DOHH2 (cell line): ENCODE data around the gene LY6G6F.

Source experiments
- H3F3A ChIP-seq: fragments of 200-600 bp; sonication (generic), shearing (Covaris generic); 2 replicates; pipeline ENCODE4 v1.6.0; 2016; ENCODE audit warnings: antibody characterized with exemption, mild to moderate bottlenecking; ENCODE audit not compliant: control insufficient read depth, insufficient read depth
- H3K27ac ChIP-seq: fragments of 200-600 bp; sonication (generic); 2 replicates; pipeline ENCODE4 v1.5.1; 2014; ENCODE audit warnings: low read depth, mild to moderate bottlenecking, low read length, moderate library complexity
- H3K27me3 ChIP-seq: fragments of 200-600 bp; sonication (generic); 2 replicates; pipeline ENCODE4 v1.6.1; 2014; ENCODE audit warnings: mild to moderate bottlenecking, low read length, mixed read lengths; ENCODE audit not compliant: control insufficient read depth
- H3K36me3 ChIP-seq: fragments of 200-600 bp; sonication (generic); 2 replicates; pipeline ENCODE4 v1.6.1; 2014; ENCODE audit warnings: mild to moderate bottlenecking, low read length, moderate library complexity, mixed read lengths; ENCODE audit not compliant: control insufficient read depth
- H3K4me1 ChIP-seq: fragments of 200-600 bp; sonication (generic); 2 replicates; pipeline ENCODE4 v1.6.1; 2014; ENCODE audit warnings: mild to moderate bottlenecking, low read length, mixed read lengths; ENCODE audit not compliant: control insufficient read depth
- H3K4me2 ChIP-seq: fragments of 200-600 bp; sonication (generic); 2 replicates; pipeline ENCODE4 v1.6.0; 2014; ENCODE audit warnings: mild to moderate bottlenecking, low read length, moderate library complexity
- H3K4me3 ChIP-seq: fragments of 200-600 bp; sonication (generic); 2 replicates; pipeline ENCODE4 v1.5.1; 2014; ENCODE audit warnings: mild to moderate bottlenecking, low read length, mixed read lengths
- H3K79me2 ChIP-seq: fragments of 200-600 bp; sonication (generic); 2 replicates; pipeline ENCODE4 v1.6.1; 2014; ENCODE audit warnings: mild to moderate bottlenecking, low read length, mixed read lengths; ENCODE audit not compliant: control insufficient read depth
- H3K9me2 ChIP-seq: fragments of 200-600 bp; sonication (generic); replicated peaks from 2 replicates; pipeline ENCODE4 v1.6.1; 2014; ENCODE audit warnings: mild to moderate bottlenecking, low read length, mixed read lengths; ENCODE audit not compliant: control insufficient read depth
- H3K9me3 ChIP-seq: fragments of 200-600 bp; sonication (generic); 2 replicates; pipeline ENCODE4 v1.6.1; 2014; ENCODE audit warnings: antibody characterized with exemption, low read length, mixed read lengths; ENCODE audit not compliant: control insufficient read depth, insufficient read depth
- H4K20me1 ChIP-seq: fragments of 200-600 bp; sonication (generic); 2 replicates; pipeline ENCODE4 v1.6.0; 2014; ENCODE audit warnings: low read depth, mild to moderate bottlenecking, antibody characterized with exemption, low read length, moderate library complexity; ENCODE audit not compliant: control insufficient read depth, insufficient read depth
- EZH2phosphoT487 ChIP-seq: fragments of 200-600 bp; sonication (generic); IDR thresholded peaks from 2 replicates; pipeline ENCODE4 v1.6.1; 2017; ENCODE audit warnings: borderline replicate concordance, mild to moderate bottlenecking, antibody characterized with exemption, low read length, moderate library complexity, mixed read lengths
- TF ChIP-seq, protein P1 (sequence below): fragments of 200-600 bp; sonication (generic); IDR thresholded peaks from one replicate; pipeline ENCODE4 v1.5.1; 2014; ENCODE audit warnings: antibody characterized with exemption, mild to moderate bottlenecking, low read depth, low read length; ENCODE audit not compliant: poor library complexity, severe bottlenecking

Gene LY6G6F

DNA sequence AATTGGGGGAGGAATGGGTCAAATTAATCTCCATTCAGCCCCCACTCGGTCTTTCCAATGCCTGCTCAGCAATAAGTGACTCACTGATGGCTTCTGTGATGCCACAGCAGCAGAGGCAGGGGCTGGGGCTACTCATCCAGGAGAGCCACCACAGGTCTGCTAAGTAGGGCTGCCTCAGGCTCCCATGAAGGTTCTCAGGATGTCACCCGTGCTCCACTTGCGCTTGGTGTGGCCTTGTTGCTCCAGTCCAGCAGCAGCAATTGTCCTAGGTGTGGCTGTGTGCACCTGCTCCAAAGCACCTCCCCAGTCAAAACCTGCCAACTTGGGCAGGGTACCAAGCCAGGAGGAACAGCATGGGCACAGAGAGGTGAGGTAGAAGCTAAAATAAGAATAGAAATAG is 15.5 kb downstream of the LY6G6F start:
- H3K4me1 ChIP-seq = peaks cover 5% of the 10 kb centered on the region
- TF ChIP-seq, protein P1, sequence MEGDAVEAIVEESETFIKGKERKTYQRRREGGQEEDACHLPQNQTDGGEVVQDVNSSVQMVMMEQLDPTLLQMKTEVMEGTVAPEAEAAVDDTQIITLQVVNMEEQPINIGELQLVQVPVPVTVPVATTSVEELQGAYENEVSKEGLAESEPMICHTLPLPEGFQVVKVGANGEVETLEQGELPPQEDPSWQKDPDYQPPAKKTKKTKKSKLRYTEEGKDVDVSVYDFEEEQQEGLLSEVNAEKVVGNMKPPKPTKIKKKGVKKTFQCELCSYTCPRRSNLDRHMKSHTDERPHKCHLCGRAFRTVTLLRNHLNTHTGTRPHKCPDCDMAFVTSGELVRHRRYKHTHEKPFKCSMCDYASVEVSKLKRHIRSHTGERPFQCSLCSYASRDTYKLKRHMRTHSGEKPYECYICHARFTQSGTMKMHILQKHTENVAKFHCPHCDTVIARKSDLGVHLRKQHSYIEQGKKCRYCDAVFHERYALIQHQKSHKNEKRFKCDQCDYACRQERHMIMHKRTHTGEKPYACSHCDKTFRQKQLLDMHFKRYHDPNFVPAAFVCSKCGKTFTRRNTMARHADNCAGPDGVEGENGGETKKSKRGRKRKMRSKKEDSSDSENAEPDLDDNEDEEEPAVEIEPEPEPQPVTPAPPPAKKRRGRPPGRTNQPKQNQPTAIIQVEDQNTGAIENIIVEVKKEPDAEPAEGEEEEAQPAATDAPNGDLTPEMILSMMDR = no peak
- TF ChIP-seq EZH2phosphoT487 = no peak
- peaks cover 8% of the 10 kb centered on the region for H3K36me3 ChIP-seq
- H3F3A ChIP-seq = no peaks in the 10 kb centered on the region
- H4K20me1 ChIP-seq = no peaks in the 10 kb centered on the region
- no peaks in the 10 kb centered on the region for H3K9me2 ChIP-seq
- no peak overlapping the region for H3K4me2 ChIP-seq
- no peak overlapping the region for H3K4me3 ChIP-seq
- no peak overlapping the region for H3K27ac ChIP-seq
- no peaks in the 10 kb centered on the region for H3K9me3 ChIP-seq
- peaks cover 10% of the 10 kb centered on the region; the same call in 1 of the 2 replicates for H3K27me3 ChIP-seq
- no peaks in the 10 kb centered on the region for H3K79me2 ChIP-seq

DNA sequence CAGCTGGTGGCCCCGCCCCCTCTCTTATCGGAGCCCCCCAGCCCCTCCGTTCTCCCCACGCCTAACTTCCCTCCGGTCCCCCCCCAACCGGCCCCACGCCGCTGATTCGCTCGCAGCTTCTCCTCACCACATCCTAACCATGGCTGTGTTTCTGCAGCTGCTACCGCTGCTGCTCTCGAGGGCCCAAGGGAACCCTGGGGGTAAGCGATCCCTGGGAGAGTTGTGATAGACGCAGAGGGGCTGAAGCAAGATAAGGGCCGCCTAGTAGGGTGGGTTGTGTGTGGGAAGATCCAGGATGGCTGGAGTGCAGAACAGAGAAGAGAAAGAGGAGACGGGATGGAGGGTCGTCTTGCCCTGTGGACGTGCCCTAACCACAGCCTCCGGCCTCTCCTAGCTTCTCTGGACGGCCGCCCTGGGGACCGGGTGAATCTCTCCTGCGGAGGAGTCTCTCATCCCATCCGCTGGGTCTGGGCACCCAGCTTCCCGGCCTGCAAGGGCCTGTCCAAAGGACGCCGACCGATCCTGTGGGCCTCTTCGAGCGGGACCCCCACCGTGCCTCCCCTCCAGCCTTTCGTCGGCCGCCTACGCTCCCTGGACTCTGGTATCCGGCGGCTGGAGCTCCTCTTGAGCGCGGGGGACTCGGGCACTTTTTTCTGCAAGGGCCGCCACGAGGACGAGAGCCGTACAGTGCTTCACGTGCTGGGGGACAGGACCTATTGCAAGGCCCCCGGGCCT is 16.7 kb downstream of the LY6G6F start, which contains the start of gene MPIG6B:
Gene MPIG6B, plus strand, starts transcription at position 129 of the 735 bp plus-strand sequence. Its CDS starts 11 bp downstream, at position 140.
- no peak within 1 kb of the TSS for H3K4me2 ChIP-seq
- peaks cover 3% of the 10 kb centered on the region for H3F3A ChIP-seq
- H3K4me3 ChIP-seq = no peak within 1 kb of the TSS
- peaks cover 16% of the 10 kb centered on the region for H3K36me3 ChIP-seq
- no peaks in the 10 kb centered on the region for H3K9me2 ChIP-seq
- peaks cover 18% of the 10 kb centered on the region for H3K4me1 ChIP-seq
- H3K27ac ChIP-seq = no peak within 1 kb of the TSS
- no peaks in the 10 kb centered on the region for H4K20me1 ChIP-seq
- H3K9me3 ChIP-seq = no peaks in the 10 kb centered on the region
- H3K79me2 ChIP-seq = no peaks in the 10 kb centered on the region
- TF ChIP-seq EZH2phosphoT487 = no peak
- peaks cover 10% of the 10 kb centered on the region; the same call in 1 of the 2 replicates for H3K27me3 ChIP-seq

DNA sequence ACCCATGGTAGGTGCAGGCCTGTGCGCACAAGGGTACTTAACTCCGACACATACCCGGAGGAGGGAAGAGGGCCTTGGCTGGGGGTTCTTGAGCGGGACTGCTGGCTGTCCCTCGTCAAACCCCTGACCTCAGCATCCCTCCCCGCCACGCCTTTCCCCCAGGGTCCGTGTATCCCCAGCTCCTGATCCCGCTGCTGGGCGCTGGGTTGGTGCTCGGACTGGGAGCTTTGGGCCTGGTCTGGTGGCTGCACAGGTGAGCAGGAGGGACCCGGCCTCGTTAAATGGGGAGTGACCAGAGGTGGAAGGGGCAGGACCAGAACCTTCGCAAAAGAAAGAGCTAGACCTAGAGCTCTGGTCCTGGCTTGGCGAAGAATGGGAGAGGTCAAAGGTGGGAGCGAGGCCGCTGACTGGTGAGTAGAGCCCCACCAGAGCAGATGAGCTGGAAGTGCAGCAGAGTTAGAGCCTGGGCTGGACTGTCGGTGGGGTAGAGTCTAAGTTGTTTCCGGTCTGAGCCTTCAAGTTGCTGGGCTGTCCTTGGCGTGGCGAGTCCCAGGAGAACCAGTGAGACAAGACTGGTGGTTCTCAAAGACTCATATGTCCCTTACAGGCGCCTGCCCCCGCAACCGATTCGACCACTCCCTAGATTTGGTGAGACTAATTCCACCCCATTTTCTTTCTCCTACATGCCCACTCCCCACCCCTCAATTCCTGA is 17.5 kb downstream of the LY6G6F start:
- no peak overlapping the region for H3K27ac ChIP-seq
- TF ChIP-seq, protein P1 = no peak
- TF ChIP-seq EZH2phosphoT487 = no peak

More for the DNA sequence above, 17.5 kb downstream of the LY6G6F start:
- Histone ChIP-seq H3K9me3 (no peaks in the 10 kb centered on the region), H4K20me1 (0 out of 2 replicates have a peak, but pooled peaks cover 3% of the 10 kb centered on the region), H3K36me3 (peaks cover 22% of the 10 kb centered on the region), H3K4me2 (no peak overlapping the region), H3K79me2 (no peaks in the 10 kb centered on the region), H3K4me1 (peaks cover 25% of the 10 kb centered on the region), H3F3A (peaks cover 3% of the 10 kb centered on the region), H3K9me2 (no peaks in the 10 kb centered on the region), H3K27me3 (peaks cover 10% of the 10 kb centered on the region; the same call in 1 of the 2 replicates), H3K4me3 (no peak overlapping the region)
